C4-2B (cell line): ENCODE data around the gene MCEMP1.

Source experiments
- H3K27ac ChIP-seq: fragments of 450-650 bp; 2 replicates; pipeline ENCODE4 v1.5.1; 2017
- CTCF ChIP-seq: fragments of 450-650 bp; conservative IDR thresholded peaks from 2 replicates; pipeline ENCODE4 v1.5.1; 2017; ENCODE audit warnings: mild to moderate bottlenecking
- ZFX ChIP-seq: fragments of 450-650 bp; IDR thresholded peaks from 2 replicates; pipeline ENCODE4 v1.6.1; 2017

MCEMP1 gene

GRCh38 chr19:7685546-7686445 is 8.9 kb downstream of the MCEMP1 start:
- no peak overlapping the region for H3K27ac ChIP-seq
- TF ChIP-seq ZFX (no peak), CTCF (no peak)

- TF ChIP-seq CTCF (no peak), ZFX (no peak)
- no peak overlapping the region for H3K27ac ChIP-seq
Measured at GRCh38 chr19:7687177-7687576, 10.3 kb downstream of the MCEMP1 start.

- TF ChIP-seq CTCF: no peak
- no peak for TF ChIP-seq ZFX
- no peak overlapping the region for H3K27ac ChIP-seq
Measured at GRCh38 chr19:7689165-7689564, 12.3 kb downstream of the MCEMP1 start.

- H3K27ac ChIP-seq: no peak overlapping the region
- TF ChIP-seq CTCF (no peak), ZFX (no peak)
Measured at GRCh38 chr19:7690779-7691258, 13.9 kb downstream of the MCEMP1 start.

DNA sequence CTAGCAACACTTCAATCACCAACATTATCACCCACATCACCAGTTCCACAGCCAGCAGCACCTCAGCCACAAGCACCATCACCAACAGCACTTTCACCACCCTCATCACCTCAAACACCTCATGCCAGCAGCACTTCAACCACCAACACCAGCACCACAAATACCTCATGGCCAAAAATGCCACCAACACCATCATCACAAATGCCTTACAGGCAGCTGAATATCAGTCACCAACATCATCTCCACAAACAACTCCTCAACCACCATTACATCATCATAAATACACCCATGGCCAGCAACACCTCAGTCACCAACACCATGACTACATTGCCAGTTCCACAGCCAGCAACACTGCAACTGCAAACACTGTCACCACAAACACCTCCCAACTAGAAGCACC is 14.6 kb downstream of the MCEMP1 start:
- no peak overlapping the region for H3K27ac ChIP-seq
- no peak for TF ChIP-seq ZFX
- TF ChIP-seq CTCF: no peak

DNA sequence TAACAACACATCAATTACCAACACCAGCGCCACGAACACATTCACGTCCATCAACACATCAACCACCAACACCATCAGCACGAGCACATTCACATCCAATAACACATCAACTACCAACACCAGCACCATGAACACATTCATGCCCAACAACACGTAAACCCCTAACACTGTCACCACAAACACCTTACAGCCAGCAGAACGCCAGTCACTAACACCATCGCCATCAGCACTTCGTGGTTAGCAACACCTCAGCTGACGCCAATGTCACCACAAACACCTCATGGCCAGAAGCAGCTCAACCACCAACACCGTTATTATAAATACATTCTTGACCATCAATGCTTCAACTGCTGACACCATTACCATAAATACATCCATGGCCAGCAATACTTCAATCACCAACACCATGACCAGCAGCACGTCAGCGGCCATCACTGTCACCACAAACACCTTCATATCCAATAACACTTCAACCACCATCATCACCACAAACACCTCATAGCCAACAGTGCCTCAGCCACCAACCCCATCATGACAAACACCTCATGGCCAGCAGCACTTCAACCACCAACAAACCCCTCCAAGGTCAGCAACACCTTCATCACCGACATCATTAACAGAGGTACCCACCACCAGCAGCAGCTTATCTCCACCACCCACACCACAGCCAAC is 15.7 kb downstream of the MCEMP1 start:
- no peak overlapping the region for H3K27ac ChIP-seq
- TF ChIP-seq CTCF: no peak
- TF ChIP-seq ZFX: no peak

- no peak overlapping the region for H3K27ac ChIP-seq
- TF ChIP-seq ZFX (no peak), CTCF (no peak)
Measured at GRCh38 chr19:7694499-7694898, 17.6 kb downstream of the MCEMP1 start.
